Glutamatergic neuron (in vitro differentiated cells): ENCODE measurements around the gene DCAF17. TPM values are rescaled to one million over a fixed set of nuclear protein-coding genes. Genes with fewer than 3 reads are reported as not detected.

Experiments used
- DNase-seq: peaks from one replicate; pipeline ENCODE4 v3.0.0; 2022
- H3K27ac Mint-ChIP-seq: one replicate; pipeline ENCODE4 v1.8.0; 2020; ENCODE audit warnings: mild to moderate bottlenecking, mixed read lengths, inconsistent platforms; ENCODE audit not compliant: unreplicated experiment
- H3K27me3 Mint-ChIP-seq: one replicate; pipeline ENCODE4 v1.8.0; 2020; ENCODE audit warnings: mild to moderate bottlenecking, moderate library complexity, mixed read lengths, inconsistent platforms; ENCODE audit not compliant: unreplicated experiment
- H3K36me3 Mint-ChIP-seq: one replicate; pipeline ENCODE4 v1.8.0; 2020; ENCODE audit warnings: mild to moderate bottlenecking, mixed read lengths, inconsistent platforms; ENCODE audit not compliant: unreplicated experiment
- H3K4me1 Mint-ChIP-seq: one replicate; pipeline ENCODE4 v1.8.0; 2020; ENCODE audit warnings: mild to moderate bottlenecking, low read depth, mixed read lengths, inconsistent platforms; ENCODE audit not compliant: unreplicated experiment
- H3K4me3 Mint-ChIP-seq: one replicate; pipeline ENCODE4 v1.8.0; 2020; ENCODE audit warnings: mild to moderate bottlenecking, mixed read lengths, inconsistent platforms; ENCODE audit not compliant: unreplicated experiment
- H3K9me3 Mint-ChIP-seq: one replicate; pipeline ENCODE4 v1.8.0; 2020; ENCODE audit warnings: mild to moderate bottlenecking, moderate library complexity, mixed read lengths, inconsistent platforms; ENCODE audit not compliant: unreplicated experiment
- total RNA-seq: library from RNA; stranded (reverse); fragmentation: NEBNext Ultra II Directional; extraction: Animal tissue kit (Norgen Biotek cat#: 25700); gene quantifications from one replicate; pipeline ENCODE4 v1.2.1, GENCODE V29; 2021; ENCODE audit not compliant: unreplicated experiment
- TF ChIP-seq, protein P1 (sequence below): fragments of 200-600 bp; sonication (generic); IDR thresholded peaks from one replicate; pipeline ENCODE4 v1.5.0; 2021; ENCODE audit not compliant: partially characterized antibody, unreplicated experiment

The DCAF17 gene
- total RNA-seq, 1 donor from 2014 or later, result 17.0 TPM

DNA sequence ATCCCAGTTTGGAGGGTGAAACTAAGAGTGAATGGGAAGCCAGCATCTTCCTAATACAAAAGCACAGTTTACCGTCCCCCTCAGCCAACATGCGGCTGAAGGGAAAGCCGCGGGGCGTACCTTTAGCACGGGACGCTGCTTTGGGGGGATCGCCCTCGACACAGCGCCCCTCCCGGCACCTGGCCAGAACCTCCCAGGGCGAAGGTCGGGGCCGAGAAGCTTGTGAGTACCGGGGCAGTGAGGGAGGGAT lies 338 bp upstream of the DCAF17 start, which contains the start of gene METTL8:
Gene METTL8 (minus strand): TSS at position 228 of the 250 bp plus-strand sequence. CDS start 41,805 bp downstream, outside the sequence.
- DNase-seq, result no peak
- H3K4me1 Mint-ChIP-seq, result peaks cover 13% of the 10 kb centered on the region
- peak within 1 kb of the TSS; percentile 85 for H3K27ac Mint-ChIP-seq
- H3K27me3 Mint-ChIP-seq, result peaks cover 2% of the 10 kb centered on the region
- peak within 1 kb of the TSS; percentile 95 for H3K4me3 Mint-ChIP-seq
- H3K36me3 Mint-ChIP-seq, result no peaks in the 10 kb centered on the region
- TF ChIP-seq, protein P1, sequence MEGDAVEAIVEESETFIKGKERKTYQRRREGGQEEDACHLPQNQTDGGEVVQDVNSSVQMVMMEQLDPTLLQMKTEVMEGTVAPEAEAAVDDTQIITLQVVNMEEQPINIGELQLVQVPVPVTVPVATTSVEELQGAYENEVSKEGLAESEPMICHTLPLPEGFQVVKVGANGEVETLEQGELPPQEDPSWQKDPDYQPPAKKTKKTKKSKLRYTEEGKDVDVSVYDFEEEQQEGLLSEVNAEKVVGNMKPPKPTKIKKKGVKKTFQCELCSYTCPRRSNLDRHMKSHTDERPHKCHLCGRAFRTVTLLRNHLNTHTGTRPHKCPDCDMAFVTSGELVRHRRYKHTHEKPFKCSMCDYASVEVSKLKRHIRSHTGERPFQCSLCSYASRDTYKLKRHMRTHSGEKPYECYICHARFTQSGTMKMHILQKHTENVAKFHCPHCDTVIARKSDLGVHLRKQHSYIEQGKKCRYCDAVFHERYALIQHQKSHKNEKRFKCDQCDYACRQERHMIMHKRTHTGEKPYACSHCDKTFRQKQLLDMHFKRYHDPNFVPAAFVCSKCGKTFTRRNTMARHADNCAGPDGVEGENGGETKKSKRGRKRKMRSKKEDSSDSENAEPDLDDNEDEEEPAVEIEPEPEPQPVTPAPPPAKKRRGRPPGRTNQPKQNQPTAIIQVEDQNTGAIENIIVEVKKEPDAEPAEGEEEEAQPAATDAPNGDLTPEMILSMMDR, result peak; percentile 57
- peaks cover 4% of the 10 kb centered on the region for H3K9me3 Mint-ChIP-seq

DNA sequence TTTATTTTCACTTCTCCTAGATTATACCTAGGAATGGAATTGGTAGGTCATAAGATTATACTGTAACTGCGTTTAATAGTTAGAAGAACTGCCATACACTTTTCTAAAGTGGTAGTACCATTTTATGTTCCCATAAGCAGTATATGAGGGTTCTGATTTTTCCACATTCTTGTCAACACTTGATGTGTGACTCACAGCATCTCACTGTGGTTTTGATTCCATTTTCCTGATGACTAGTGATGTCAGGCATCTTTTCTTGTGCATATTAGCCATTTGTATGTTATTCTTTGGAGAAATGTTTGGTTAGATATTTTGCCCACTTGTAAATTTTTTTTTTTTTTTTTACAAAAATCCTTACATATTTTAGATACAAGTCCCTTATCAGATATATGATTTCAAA lies 2.3 kb downstream of the DCAF17 start:
- peaks cover 5% of the 10 kb centered on the region for H3K9me3 Mint-ChIP-seq
- no peak overlapping the region for H3K4me3 Mint-ChIP-seq
- TF ChIP-seq, protein P1, result no peak
- H3K27me3 Mint-ChIP-seq, result peaks cover 2% of the 10 kb centered on the region
- H3K4me1 Mint-ChIP-seq, result peaks cover 13% of the 10 kb centered on the region
- DNase-seq, result no peak
- H3K36me3 Mint-ChIP-seq, result no peaks in the 10 kb centered on the region
- no peak overlapping the region for H3K27ac Mint-ChIP-seq

DNA sequence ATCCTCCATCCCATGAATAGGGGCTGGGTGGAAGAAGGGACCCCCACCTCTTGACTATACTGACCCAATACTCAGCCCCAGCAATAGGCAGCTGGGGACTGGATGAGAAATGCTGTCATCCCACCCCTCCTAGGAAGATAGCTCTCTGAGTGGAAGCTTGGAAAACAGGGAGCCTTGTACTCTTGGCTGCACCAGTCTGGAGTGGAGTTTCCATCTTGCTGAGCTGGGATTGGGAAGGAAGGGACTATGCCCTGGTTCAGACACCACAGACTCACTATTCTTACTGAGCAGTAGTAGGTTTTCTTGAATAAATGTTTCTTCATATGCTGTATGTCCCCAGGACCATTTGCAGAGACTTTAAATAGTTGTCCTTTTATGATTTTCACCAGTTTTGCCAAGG lies 7.4 kb downstream of the DCAF17 start:
- TF ChIP-seq, protein P1, result no peak
- Mint-ChIP-seq H3K36me3 (no peaks in the 10 kb centered on the region), H3K27me3 (peaks cover 2% of the 10 kb centered on the region), H3K4me3 (no peak overlapping the region), H3K9me3 (peaks cover 1% of the 10 kb centered on the region), H3K27ac (no peak overlapping the region), H3K4me1 (no peaks in the 10 kb centered on the region)
- no peak for DNase-seq

DNA sequence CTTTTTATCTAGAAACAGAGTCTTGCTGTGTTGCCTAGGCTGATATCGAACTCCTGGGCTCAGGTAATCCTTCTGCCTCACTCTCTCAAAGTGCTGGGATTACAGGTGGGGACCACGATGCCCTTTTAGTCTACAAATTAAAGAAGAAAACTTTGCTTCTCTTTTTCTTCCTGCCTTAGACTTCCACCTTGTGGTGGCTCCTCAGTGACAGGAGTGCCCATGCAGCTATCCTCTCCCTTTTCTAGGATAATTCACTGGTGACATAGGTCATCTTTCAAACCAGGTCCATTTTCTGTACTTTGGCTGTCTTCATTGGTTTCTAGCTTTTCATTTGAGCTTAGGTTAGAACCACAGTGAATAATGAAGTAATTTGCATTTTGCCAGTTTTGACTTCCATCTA lies 13.6 kb downstream of the DCAF17 start:
- H3K9me3 Mint-ChIP-seq, result no peaks in the 10 kb centered on the region
- no peak overlapping the region for H3K27ac Mint-ChIP-seq
- no peaks in the 10 kb centered on the region for H3K36me3 Mint-ChIP-seq
- H3K27me3 Mint-ChIP-seq, result no peaks in the 10 kb centered on the region
- no peaks in the 10 kb centered on the region for H3K4me1 Mint-ChIP-seq
- DNase-seq, result no peak
- no peak overlapping the region for H3K4me3 Mint-ChIP-seq
- TF ChIP-seq, protein P1, result no peak

DNA sequence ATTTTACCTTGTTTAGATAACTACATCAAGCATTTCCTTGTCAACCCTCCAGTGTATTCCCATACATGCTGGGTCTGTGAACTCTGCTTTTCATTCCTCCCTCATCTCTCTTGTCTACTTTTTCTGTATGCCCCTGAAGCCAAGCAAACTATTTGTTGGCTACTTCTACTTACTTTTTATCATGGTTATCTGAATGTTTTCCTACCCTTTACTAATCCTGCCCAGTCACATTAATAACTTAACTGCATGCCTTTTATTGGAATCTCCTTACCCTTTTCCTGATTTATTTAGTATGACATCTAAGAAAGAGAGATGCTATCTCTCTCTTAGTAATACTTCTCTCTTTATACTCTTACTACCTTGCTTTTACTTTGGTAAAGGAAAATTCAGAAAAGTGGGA lies 17.0 kb downstream of the DCAF17 start:
- H3K4me1 Mint-ChIP-seq, result no peaks in the 10 kb centered on the region
- peaks cover 12% of the 10 kb centered on the region for H3K36me3 Mint-ChIP-seq
- H3K27ac Mint-ChIP-seq, result no peak overlapping the region
- no peak overlapping the region for H3K4me3 Mint-ChIP-seq
- H3K9me3 Mint-ChIP-seq, result no peaks in the 10 kb centered on the region
- no peaks in the 10 kb centered on the region for H3K27me3 Mint-ChIP-seq
- TF ChIP-seq, protein P1, result no peak
- DNase-seq, result no peak
